MV-4-11 (cell line): Measurements from ENCODE around the gene AAMP.

ENCODE experiments used
- DNase-seq: peaks from one replicate; lab custom pipeline; 2025; lab: John Stamatoyannopoulos, UW

The AAMP gene

DNA sequence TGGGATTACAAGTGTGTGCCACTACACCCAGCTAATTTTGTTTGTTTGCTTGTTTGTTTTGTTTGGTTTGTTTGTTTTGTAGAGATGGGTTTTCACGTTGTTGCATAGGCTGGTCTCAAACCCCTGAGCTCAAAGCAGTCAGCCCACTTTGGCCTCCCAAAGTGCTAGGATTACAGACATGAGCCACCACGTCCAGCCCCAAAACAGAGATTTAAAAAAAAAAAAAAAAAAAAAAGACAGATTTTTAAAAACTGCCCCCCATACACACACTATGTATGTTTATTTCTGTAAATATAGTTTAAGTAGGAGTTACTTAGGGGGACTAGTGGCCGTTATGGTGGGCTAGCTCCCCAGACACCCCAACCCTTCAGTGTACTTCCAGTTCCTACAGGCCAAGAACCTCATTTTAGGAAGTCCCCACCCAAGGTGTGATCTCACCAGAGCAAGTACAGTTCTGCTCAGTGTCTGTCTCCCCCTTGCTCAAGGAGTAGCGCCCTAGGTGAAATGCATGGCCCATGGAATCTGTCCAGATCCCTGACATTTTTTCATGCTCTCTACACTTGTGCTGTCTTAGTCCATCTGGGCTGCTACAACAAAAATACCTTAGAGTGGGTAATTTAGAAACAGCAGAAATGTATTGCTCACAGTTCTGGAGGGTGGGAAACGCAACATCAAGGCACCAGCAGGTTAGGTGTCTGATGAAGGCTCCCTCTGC is 23.9 kb upstream of the AAMP start:
- no peak for DNase-seq

DNA sequence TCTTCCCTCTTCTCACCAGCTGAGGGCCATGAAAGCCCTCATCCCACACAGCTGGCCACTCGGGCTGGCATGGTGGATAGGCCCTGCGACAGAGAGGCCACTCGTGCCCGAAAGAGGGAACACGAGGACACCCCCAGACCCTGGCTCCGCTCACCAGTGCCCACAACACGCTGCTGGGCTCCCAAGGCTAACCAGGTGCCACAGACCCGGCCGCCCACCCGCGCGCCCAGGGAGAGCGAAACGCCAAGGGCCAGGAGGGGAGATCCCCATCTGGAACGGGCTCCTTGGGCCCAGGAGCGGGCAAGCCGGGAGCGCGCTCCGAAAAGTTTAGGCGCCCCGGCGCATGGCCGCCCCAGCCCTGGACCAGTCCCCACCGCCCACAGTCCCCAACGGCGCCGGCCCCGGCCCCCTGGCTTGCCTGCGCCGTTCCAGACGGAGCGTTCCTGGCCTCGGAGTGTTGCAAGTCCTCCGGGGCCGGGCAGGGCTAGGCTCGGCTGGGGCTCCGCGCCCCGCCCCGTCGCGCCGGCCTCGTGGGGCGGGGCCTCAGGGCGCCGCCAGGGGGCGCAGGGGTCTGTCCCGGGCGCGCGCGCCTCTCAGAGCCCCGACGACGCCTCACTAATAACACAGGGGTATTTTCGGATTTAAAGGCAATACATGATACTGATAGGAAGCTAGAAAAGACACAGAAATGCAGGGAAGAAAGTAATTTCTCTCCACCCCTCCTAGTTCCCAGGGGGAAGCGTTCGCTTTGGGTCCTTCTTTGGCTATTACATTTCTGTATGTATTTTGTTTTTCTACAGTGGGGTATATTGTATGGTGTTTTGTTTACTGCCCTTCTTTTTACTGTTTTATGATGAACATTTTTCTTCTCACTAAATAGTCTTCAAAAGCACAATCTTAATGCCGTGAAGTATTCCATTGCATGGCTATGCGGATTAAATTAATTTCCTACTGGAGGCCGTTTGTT is 22.4 kb upstream of the AAMP start, which contains the start of gene TMBIM1:
Gene TMBIM1 (minus strand): TSS at position 456 of the 967 bp plus-strand sequence. CDS start 10,362 bp downstream, outside the sequence.
- peak; percentile 51 for DNase-seq

DNA sequence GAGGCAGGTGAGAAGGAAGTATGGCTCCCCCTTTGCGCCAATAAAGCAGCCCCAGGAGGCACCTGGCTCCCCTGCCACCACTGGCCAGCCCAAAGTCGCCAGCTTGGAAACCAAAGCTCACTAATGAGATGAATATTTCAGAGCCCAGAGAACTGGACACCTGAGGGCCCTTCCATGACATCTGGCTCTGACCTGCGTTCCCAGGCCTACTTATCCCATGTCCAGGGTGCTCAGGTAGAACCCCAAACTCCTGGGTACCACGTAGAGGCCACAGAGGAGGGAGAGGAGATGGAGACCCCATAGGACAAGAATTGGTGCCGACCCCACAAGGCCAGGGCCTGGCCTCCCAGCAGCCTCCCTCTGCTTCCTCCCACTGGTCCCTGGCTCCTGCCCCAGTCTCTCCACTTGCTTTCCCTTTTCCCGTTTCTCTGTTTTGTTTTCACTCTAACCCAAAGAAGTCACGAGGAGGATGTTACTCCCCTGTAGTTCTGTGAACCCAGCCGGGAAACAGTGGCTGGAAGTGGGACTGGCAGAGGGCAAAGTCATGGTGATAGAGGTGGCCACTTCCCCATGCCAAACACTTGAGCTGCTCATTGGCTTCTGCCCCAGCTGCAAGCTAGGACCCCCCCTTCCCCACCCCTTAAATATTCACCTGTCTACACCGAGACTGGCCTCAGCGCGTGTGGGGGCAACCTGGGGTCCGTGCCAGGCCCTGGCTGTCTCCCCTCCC is 21.5 kb upstream of the AAMP start:
- DNase-seq, result peak; percentile 41

DNA sequence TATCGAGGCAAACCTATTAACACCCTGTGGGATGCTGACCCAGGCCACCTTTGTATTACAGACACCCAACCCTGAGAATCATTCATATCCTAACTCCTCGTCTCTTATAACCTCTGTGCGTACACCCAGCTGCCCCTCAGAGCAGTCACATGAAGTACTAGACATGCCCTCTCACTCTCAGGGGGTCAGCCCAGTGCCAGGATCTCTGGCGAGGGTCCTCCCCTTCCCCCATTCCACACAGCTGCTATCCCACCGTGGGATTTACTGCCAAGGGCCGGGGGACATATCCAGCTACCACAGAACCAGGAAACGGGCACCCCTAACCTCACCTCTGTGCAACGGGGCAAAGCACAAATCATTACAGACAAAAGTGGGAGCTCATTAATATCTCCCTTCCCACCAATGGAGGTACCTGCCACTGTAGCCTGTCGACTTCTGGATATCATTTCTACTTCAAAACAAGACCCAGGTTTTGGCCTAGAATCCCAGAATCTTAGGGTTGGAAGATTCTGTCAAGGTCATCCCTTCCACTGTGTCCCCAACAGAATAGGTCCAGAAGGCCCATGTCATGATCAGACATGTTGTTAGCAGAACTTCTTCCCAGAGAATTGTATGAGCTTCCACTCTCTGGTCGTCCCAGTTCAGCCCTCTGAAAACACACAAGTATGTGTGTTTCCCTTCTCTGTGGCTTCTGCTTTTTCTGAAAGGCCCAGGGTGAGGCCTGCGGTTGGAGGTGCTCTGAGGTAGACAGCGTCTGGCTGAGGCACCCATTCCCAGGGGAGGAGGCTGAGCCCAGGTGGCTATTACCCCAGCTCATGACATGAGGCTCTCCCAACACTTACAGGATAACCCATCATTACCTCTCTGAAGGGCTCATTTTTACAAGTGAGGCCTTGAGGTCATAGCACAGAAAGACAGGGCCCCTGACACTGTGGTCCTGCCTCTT is 20.7 kb upstream of the AAMP start:
- DNase-seq, result peak; percentile 27

DNA sequence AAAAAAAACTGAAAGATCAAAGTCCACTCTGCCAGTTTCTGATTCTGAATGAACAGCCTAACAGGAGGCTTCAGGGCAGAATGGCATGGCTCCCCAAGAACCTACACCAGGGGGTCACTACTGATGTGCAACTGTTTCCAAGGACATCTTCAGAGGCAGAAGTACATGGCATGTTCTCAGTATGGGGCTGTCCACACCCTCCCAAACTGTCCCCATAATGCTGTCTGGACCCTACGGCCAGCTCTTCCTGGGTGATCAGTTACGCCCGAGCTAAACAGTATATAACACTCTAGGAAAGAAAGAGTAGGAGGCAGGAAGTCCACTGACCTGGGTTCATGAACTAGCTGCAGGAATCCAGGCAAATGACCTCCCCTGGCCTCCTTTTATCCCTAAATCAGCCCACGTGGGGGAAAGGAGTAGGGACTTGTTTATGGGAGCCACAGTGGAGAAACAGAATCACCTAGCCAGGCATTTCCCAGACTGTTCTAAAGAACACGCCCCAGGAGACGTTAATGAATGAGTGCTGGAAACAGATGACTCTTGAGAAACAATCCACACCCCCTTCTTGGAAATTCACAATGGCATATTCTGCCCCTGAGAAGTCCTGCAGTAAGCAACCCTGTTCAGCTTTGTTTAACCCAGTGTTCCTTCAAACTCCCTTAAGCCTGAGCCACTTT is 19.8 kb upstream of the AAMP start:
- DNase-seq, result no peak

DNA sequence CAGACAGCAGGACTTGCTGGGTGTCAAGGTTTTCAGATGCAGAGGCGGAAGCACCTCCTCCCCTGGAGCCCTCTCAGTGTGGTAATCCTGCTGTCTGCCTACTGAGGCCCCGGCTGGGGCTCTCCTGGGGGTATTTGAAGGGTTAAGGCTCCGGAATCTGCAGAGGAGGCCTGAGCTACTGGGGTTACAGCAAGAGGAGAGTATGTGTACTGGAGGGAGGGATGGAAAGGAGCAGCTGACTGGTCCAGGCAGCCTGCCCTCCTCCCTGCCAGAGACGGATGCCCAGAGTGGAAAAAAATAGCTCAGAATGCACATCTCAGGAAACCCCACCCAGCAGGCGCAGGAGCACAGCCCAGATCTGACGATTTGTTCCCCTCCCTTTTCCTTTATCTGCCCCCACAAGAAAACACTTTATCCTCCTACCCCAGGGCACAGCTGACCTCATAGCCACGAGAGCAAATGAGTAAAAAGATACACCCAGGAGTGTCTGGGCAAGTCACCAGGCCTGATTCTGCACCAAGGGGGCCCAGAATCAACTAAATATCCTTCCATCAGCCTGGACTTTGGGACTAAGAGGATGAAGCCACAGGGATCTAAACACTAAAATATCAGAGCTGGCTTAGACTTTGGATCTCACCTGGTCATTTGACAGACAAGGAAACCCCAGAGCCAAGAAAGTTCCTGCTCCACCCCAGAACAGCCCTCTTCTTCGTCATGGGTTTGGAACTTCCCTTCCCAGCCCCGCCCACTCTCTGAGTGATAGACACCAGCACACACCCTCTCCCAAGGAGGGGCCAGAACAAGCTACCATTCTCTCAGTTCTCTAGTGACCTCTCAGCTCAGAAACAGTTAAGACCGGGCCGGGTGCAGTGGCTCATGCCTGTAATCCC is 16.9 kb upstream of the AAMP start:
- peak; percentile 91 for DNase-seq

DNA sequence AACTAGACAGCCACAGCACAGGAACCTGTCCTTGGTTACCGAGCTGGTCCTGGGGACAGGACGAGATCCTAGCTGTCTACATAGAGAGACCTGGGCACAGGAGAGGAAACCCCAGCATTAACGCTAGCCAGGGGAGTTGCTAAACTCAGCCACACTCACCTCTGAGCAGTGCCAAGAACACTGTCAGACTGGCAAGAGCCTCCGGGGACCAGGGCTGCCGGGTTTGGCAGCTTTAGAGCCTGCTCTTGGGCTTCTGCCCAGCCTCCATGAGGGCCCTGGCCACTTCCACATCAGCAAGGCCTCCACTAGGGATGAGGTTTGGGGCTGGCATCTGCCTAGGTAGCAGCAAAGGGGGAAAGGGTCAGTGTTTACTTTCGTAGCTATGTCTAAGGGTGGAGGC is 15.7 kb upstream of the AAMP start:
- DNase-seq, result no peak

DNA sequence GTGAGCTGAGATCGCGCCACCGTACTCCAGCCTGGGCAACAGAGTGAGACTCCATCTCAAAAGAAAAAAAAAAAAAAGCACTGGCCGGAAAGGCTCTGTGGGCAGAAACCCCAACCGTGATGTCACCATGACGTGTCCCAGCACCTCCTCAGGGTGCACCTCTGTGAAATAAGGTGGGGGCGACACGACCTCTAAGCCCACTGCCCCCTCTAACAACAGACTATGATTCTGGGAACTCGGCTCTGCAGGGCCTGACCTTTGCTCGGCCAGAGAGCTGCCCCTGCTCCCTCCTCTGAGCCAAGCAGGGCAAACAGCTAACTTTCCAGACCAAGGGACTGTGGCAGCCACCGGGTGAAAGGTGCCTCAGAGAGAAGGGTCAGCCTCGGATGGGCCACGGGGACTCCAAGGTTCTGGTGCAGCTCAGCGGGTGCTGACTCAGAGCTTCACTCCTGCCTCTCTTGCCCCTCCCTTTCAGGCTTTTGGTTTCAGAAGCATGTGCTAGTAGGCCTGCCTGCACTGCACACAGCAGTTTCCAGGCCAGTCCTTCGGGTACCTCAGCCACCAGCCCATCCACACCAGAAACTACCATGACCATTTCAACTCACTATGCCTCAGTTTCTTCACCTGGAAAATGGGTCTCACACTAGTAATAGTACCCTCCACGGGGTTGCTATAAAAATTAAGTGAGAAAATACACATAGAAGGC is 14.3 kb upstream of the AAMP start:
- DNase-seq, result peak; percentile 28

DNA sequence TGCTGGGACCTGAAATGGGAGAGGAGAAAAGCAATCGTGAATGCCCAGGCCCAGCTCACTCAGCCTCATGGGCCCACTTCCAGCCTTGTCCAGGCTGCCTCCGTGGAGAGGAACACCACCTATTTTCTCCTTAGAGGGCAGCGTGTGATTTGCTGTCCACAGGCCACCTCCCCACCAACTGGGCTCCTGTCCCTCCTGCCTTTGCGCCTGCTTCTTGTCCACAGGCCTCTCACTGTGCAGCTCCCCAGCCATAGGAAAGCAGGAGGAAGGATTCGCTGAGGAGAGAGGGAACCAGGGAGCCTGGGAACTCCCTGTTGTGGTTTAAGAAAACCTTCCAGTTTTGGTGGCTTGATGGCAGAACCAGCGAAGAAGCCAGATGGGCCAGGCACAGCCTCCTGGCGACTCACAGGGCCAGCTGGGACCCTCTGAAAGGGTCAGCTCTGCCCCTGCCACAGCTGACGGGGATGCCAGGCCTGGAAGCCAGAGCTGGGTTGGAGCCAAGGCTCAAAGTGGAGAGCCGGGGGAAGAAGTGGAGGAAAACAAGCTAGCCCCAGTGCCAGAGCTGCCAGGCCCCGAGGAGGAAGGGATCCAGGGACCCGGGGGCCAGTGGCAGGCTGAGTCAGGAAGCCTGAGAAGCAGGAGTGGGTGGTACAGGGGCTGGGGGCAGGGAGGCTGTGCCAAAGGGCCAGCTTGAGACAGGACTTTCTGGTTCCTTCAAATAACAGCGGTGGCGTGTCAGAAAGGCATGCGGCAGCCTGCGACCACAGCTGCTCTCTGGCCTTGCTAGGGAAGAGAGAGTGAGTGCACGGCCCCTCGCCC is 12.4 kb upstream of the AAMP start:
- no peak for DNase-seq

DNA sequence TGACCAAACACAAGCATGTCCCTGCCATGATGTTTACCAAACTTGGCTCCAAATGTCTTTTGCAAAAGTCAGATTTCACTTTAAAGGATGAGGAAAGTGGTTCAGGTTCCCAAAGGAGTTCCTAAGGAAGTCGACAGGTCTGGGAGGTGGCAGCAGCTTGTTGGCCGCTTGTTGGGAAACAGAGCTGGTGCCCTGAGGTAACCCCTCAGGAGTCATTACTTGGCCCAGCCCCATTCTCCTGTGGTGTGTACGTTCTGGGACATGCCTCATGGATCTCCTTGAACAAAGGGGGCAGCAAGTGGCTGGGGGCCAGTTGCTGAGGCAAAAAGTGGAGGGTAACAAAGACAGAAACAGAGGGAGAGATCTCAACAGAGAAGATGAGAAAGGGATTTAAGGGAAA is 11.5 kb upstream of the AAMP start:
- no peak for DNase-seq

DNA sequence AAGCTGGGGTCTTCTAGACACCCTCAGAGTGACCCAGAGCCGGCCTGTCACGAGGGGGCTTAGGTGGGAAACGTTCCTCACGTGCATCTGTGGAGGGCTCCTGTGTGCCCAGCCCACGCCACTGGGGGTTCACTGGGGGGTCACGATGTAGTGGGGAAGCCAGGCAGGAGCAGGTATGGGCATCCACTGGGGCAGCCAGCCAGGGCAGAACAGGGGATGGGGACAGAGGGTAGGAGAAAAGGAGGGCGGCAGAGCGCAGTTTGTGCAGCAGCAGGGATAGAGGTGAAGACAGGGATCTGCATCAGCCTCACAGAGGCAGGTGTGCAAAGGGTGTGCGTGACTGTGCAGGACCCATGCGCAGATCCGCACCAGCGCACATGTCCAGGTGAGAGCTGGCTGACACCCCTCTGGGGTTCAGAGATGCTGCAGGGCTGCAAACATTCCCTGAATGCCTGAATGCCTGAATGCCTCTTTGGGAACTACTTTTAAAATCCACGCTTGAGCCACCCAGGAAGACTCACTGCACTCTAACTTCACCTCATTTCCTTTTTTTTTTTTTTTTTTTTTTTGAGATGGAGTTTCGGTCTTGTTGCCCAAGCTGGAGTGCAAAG is 10.4 kb upstream of the AAMP start:
- DNase-seq, result no peak

DNA sequence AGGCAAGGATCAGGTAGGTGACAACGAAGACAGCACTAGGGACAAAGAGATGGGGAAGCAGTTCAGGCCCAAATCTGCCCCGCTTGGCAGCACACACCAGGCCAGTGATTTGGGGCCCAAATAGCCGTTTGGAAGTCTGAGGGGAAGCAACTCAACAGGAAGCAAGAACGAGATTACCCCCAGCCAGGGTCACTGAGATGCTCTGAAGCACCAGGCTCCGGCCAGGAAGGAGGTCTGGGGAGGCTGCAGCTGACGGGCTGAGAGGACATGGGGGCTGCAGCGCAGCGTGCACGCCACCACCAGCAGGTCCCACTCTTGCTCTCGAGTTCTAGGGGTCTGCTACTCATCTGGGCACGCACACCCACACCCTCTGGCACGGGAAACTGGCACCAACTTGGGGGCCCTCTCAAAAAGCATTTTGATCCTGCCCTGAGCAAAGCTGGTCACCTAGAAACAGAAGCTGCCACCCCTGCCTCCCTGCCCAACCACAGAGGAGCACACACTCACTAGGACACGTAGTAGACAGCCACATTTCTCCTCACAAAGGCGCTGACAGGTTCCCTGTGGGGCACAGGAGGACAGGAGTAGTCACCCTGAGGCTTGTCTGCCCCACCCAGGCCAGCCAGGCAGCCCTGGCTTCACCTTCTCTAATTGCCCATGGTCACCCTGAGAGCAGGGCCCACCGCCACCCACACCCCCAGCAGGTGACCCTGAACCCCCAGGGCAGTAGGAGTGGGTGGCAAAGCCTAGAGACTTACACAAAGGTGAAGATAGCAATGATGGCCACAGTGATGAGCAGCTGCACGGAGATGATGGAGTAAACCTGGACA is 8.8 kb upstream of the AAMP start:
- DNase-seq, result no peak

DNA sequence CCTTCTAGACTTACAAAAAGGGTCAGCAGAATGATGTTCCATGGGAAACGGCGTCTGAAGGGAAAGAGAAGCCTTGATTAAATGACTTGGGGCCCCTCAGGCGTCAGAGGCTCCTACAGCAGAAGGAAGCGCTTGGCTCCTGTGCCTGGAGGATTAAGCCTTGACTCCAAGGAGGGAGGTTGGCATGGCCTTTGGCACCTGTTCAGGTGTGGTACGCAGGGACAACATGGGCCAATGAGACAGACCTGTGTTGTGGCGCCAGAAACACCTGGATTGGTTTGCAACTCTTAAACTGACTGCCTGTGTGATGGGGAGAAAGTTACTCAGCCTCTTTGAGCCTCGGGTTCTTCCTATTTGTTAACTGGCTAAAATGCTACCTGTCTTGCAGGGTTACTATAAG is 8.0 kb upstream of the AAMP start:
- DNase-seq, result no peak

DNA sequence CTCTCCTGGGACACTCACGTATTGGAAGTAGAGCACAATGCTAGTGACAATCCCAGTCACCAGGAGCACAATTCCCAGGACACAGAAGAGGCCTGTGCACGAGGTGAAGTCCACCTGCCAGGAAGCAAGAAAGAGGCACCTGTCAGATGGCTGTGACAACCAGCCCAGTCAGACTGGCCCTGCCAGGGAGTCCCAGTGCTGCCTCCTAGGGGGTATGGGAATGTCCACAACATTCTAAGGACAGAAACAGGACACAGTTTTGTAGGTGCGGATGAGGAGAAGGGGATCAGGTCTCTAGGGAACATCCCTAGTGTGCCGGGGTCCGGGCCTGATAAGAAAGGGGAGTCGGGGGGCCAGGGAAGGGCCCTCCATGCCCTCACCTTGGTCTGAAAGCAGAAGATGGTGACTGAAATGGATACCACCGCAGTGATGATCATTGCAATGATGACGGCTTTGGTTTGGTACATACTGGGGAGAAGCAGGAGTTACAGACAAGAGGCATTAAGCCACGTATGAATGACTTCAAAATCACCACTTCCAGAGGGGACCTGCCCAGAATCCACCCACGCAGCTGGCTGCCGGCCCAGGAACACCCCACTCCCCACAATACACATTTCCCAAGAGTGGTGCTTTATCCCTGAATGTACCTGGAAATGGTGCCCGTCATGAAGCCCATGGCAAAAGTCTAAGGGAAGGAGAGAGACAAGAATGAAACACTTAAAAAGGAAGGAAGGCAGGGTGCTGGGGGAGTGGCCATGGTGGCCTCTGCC is 7.2 kb upstream of the AAMP start:
- DNase-seq, result no peak

DNA sequence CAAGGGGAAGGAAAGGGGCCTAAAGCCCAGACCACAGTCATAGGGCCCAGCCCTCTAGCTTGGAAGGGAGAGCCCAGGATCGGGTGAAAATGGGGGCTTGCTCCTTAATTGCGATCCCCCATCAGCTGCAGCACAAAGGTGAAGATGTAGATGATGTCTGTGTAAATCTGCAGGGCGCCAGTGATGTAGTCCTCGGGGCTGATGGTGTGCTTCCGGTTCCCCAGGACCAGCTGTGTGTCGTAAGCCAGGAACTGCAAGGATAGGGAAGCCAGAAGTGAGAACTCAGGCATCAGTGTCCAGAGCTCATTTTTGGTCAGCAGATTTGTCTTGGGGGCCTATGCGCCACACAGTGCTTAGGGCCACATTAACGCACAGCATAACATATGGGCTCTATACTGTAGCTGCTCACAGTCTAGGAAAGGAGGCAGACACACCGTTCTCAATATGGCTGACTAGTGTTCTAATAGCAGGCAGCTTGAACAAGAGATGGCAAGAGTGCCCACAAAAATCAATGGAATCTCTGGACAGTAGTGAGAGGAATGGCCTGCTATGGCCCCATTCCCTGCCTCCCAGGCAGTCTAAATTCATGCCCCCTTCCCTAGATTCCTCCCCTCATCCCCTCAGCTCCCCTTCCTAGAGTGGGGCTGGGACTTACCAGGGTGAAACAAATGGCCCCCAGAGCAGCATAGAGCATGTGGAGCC is 5.6 kb upstream of the AAMP start:
- no peak for DNase-seq
